Fibroblast of lung (primary cell): ENCODE measurements around the gene DNAL4.

Source experiments
- CTCF ChIP-seq, 2 donors: IDR thresholded peaks in 1 of 2; conservative IDR thresholded peaks in 1 of 2; 1 replicate in 1 of 2; 2 replicates in 1 of 2; pipeline ENCODE4 v1.5.1; 2011 to 2012; ENCODE audit warnings: low read length in 2 of 2, control low read depth in 1 of 2, inconsistent platforms in 1 of 2, low read depth in 1 of 2, mild to moderate bottlenecking in 1 of 2
- EZH2 ChIP-seq: IDR thresholded peaks from 2 replicates; pipeline ENCODE4 v1.5.1; 2012; ENCODE audit warnings: low read length, control low read depth, mild to moderate bottlenecking; ENCODE audit errors: missing control alignments

GRCh38 chr22:38735465-38736256 lies 58.3 kb downstream of the DNAL4 start:
- no peak for TF ChIP-seq CTCF (conservative IDR thresholded peaks at IDR 0.05 in 1 of 2, IDR thresholded peaks at IDR 0.05 in 1 of 2; ENCODE audit: low read depth in 1 of 2, low read length in 2 of 2)
- no peak for TF ChIP-seq EZH2
